SK-N-SH (cell line): Measurements from ENCODE around the gene PCK2. TPM values are rescaled to one million over a fixed set of nuclear protein-coding genes. Genes with fewer than 3 reads are reported as not detected.

Source experiments
- CTCF ChIA-PET: fragments of 300-600, 350-600 bp; formaldehyde crosslinking; extraction: SDS; loops from one replicate; lab custom pipeline; 2021; lab: Yijun Ruan, JAX
- POLR2A ChIA-PET: fragments of 350-600 bp; sonication (Branson Sonifier 250); formaldehyde crosslinking; extraction: SDS; loops from one replicate; lab custom pipeline; 2020; ENCODE audit warnings: antibody characterized with exemption, inconsistent platforms; lab: Yijun Ruan, JAX
- DNase-seq: peaks from one replicate; pipeline ENCODE4 v3.0.0; 2012
- H2AFZ ChIP-seq: fragments of 200-600 bp; sonication (generic); 2 replicates; pipeline ENCODE4 v1.8.1; 2016; ENCODE audit warnings: antibody characterized with exemption, mild to moderate bottlenecking, low read depth
- H3F3A ChIP-seq: fragments of 200-600 bp; sonication (generic); replicated peaks from 2 replicates; pipeline ENCODE3; 2016; ENCODE audit warnings: antibody characterized with exemption, mild to moderate bottlenecking; ENCODE audit not compliant: insufficient read depth
- H3K27ac ChIP-seq, 2 experiments: fragments of 200-500 bp in 1 of 2; fragments of 200-600 bp in 1 of 2; sonication (Bioruptor generic) in 1 of 2; sonication (generic), shearing (Covaris generic) in 1 of 2; 2 replicates each; pipeline versions ENCODE4 v1.5.1 to v1.6.1; 2014 to 2016; ENCODE audit warnings: low read depth in 2 of 2, inconsistent platforms in 1 of 2, low read length in 1 of 2, mild to moderate bottlenecking in 1 of 2, mixed read lengths in 1 of 2
- H3K27me3 ChIP-seq: fragments of 200-600 bp; sonication (generic), shearing (Covaris generic); 2 replicates; pipeline ENCODE4 v1.6.1; 2016; ENCODE audit warnings: mixed run types; ENCODE audit not compliant: insufficient read depth
- H3K36me3 ChIP-seq, 2 experiments: fragments of 200-500 bp in 1 of 2; fragments of 200-600 bp in 1 of 2; sonication (Bioruptor generic) in 1 of 2; sonication (generic) in 1 of 2; replicated peaks in 1 of 2; 2 replicates each; pipeline versions ENCODE3 to v1.5.1; 2014 to 2016; ENCODE audit warnings: low read length in 1 of 2, mild to moderate bottlenecking in 1 of 2; ENCODE audit not compliant: insufficient read depth in 2 of 2, control insufficient read depth in 1 of 2
- H3K4me1 ChIP-seq, 2 experiments: fragments of 200-500 bp in 1 of 2; fragments of 200-600 bp in 1 of 2; sonication (Bioruptor generic) in 1 of 2; sonication (generic), shearing (Covaris generic) in 1 of 2; 2 replicates each; pipeline versions ENCODE4 v1.5.1 to v1.6.1; 2014 to 2016; ENCODE audit warnings: low read depth in 1 of 2, low read length in 1 of 2, mixed run types in 1 of 2; ENCODE audit not compliant: insufficient read depth in 2 of 2, control insufficient read depth in 1 of 2
- H3K4me2 ChIP-seq: fragments of 200-600 bp; sonication (generic), shearing (Covaris generic); 2 replicates; pipeline ENCODE4 v1.6.1; 2017; ENCODE audit warnings: mixed run types
- H3K4me3 ChIP-seq, 2 experiments: fragments of 200-500 bp in 1 of 2; fragments of 200-600 bp in 1 of 2; sonication (Bioruptor generic) in 1 of 2; sonication (generic), shearing (Covaris generic) in 1 of 2; 2 replicates each; pipeline versions ENCODE4 v1.5.1 to v1.8.1; 2014 to 2016; ENCODE audit warnings: low read depth in 2 of 2, inconsistent platforms in 1 of 2, low read length in 1 of 2, mild to moderate bottlenecking in 1 of 2, mixed read lengths in 1 of 2, moderate library complexity in 1 of 2
- H3K79me2 ChIP-seq: fragments of 200-600 bp; sonication (generic); 2 replicates; pipeline ENCODE4 v1.8.1; 2017; ENCODE audit warnings: mild to moderate bottlenecking; ENCODE audit not compliant: insufficient read depth
- H3K9ac ChIP-seq: fragments of 200-600 bp; sonication (generic); 2 replicates; pipeline ENCODE4 v1.6.1; 2017; ENCODE audit warnings: mixed run types
- H3K9me2 ChIP-seq: fragments of 200-600 bp; sonication (generic); 2 replicates; pipeline ENCODE4 v1.6.1; 2017; ENCODE audit warnings: mixed run types
- H3K9me3 ChIP-seq: fragments of 200-600 bp; sonication (generic); 2 replicates; pipeline ENCODE4 v1.6.1; 2017; ENCODE audit warnings: mixed run types, mild to moderate bottlenecking, moderate library complexity
- H4K20me1 ChIP-seq: fragments of 200-600 bp; sonication (generic); 2 replicates; pipeline ENCODE4 v1.6.1; 2017; ENCODE audit warnings: mild to moderate bottlenecking, mixed run types; ENCODE audit not compliant: insufficient read depth
- CHD2 ChIP-seq: fragments of 150-350 bp; IDR thresholded peaks from 2 replicates; pipeline ENCODE4 v1.6.1; 2018; ENCODE audit warnings: low read length; ENCODE audit not compliant: partially characterized antibody
- EZH2phosphoT487 ChIP-seq: fragments of 200-600 bp; sonication (generic); IDR thresholded peaks from 2 replicates; pipeline ENCODE4 v1.6.1; 2017; ENCODE audit warnings: low read depth, mixed run types, mild to moderate bottlenecking, antibody characterized with exemption, moderate library complexity, borderline replicate concordance
- FOSL2 ChIP-seq: IDR thresholded peaks from 2 replicates; pipeline ENCODE4 v1.4.0; 2012; ENCODE audit warnings: low read depth, mild to moderate bottlenecking, moderate library complexity, borderline replicate concordance
- GABPA ChIP-seq: IDR thresholded peaks from 2 replicates; pipeline ENCODE4 v1.4.0; 2012; ENCODE audit warnings: low read depth, mild to moderate bottlenecking
- GATA2 ChIP-seq: sonication (generic); formaldehyde crosslinking; IDR thresholded peaks from 2 replicates; pipeline ENCODE4 v1.5.0; 2020; ENCODE audit warnings: mild to moderate bottlenecking, missing genetic modification reagents
- MEF2A ChIP-seq: IDR thresholded peaks from 2 replicates; pipeline ENCODE4 v1.4.0; 2012; ENCODE audit warnings: low read depth, borderline replicate concordance
- NFIC ChIP-seq: IDR thresholded peaks from 2 replicates; pipeline ENCODE4 v1.4.0; 2012; ENCODE audit warnings: borderline replicate concordance
- POLR2AphosphoS5 ChIP-seq: IDR thresholded peaks from 2 replicates; pipeline ENCODE4 v1.6.1; 2012; ENCODE audit warnings: low read depth, low read length
- SIN3A ChIP-seq: IDR thresholded peaks from 2 replicates; pipeline ENCODE4 v1.6.1; 2012; ENCODE audit warnings: low read depth, mild to moderate bottlenecking, low read length, moderate library complexity, borderline replicate concordance
- SMC3 ChIP-seq: IDR thresholded peaks from 2 replicates; pipeline ENCODE4 v1.6.1; 2012; ENCODE audit warnings: low read depth, low read length, improper control_type of control experiment
- TCF12 ChIP-seq: IDR thresholded peaks from 2 replicates; pipeline ENCODE4 v1.4.0; 2012
- TEAD4 ChIP-seq: IDR thresholded peaks from 2 replicates; pipeline ENCODE4 v1.4.0; 2012; ENCODE audit warnings: mild to moderate bottlenecking, borderline replicate concordance; ENCODE audit not compliant: insufficient read depth
- WGBS: methylation state at CpG from one replicate; pipeline ENCODE4 v1.1.6; 2017; ENCODE audit warnings: low lambda C conversion rate; 5-methylcytosine and 5-hydroxymethylcytosine counted together
- polyA plus RNA-seq, 3 experiments: library from polyadenylated mRNA; depleted of rRNA; stranded (reverse); fragments of >200 nt; gene quantifications; 2 replicates each; pipeline ENCODE4 v1.2.3, GENCODE V29; 2012
- TF ChIP-seq, protein P1 (sequence below): IDR thresholded peaks from 2 replicates; pipeline ENCODE4 v1.4.0; 2012; ENCODE audit warnings: low read depth, borderline replicate concordance
- TF ChIP-seq, protein P2 (sequence below): IDR thresholded peaks from 2 replicates; pipeline ENCODE4 v1.4.0; 2012; ENCODE audit warnings: low read depth, borderline replicate concordance
- TF ChIP-seq, protein P3 (sequence below): fragments of 150-350 bp; IDR thresholded peaks from 2 replicates; pipeline ENCODE4 v1.6.1; 2016; ENCODE audit warnings: mild to moderate bottlenecking, low read depth, low read length

Gene PCK2
- polyA plus RNA-seq, 1 of the 3 experiments (the other 2 are of a cell fraction): 16.6 TPM

DNA sequence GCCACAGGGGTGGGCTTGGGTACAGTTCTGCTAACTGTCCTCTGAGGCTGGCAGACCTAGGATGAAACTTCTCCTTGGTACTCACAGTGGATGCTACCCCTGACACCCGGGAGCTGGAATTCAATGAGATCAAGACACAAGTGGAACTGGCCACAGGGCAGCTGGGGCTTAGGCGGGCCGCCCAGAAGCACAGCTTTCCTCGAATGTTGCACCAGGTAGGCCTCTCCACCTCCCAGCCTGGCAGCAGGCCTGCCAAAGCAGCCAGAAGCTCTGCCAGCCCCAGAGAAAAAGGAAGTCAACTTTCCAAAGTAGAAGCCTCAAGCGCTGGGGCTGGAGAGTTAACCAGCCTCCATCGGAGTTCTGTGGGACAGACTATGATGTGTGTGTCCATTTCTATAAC, 23.1 kb downstream of the PCK2 start:
- Histone ChIP-seq H3K9ac (no peak overlapping the region), H3K27me3 (no peaks in the 10 kb centered on the region), H3K9me2 (no peaks in the 10 kb centered on the region), H3K79me2 (peaks cover 6% of the 10 kb centered on the region; the same call in 1 of the 2 replicates), H3K4me1 (peaks cover 10 to 17% of the 10 kb centered on the region in 2 experiments), H3F3A (peaks cover 11% of the 10 kb centered on the region), H3K36me3 (peaks cover 12 to 44% of the 10 kb centered on the region in 2 experiments), H3K27ac (no peak overlapping the region), H2AFZ (no peak overlapping the region), H3K4me2 (no peak overlapping the region), H3K9me3 (no peaks in the 10 kb centered on the region), H3K4me3 (no peak overlapping the region), H4K20me1 (no peaks in the 10 kb centered on the region)
- POLR2A ChIA-PET: interaction anchor here (0.9 kb wide), 1 partner anchor 19 kb away, joined by 5 read pairs; the partner anchor contains the start of gene PSME1
- CTCF ChIA-PET: interaction anchor here (1.1 to 3.8 kb wide), 5 partner anchors 8 to 69 kb away, joined by 3 to 16 read pairs (median 5); partner anchors contain the start of gene IRF9
- DNase-seq: no peak
- 83% methylated on average over 5 of the region's 6 CpGs for WGBS
- no peak for TF ChIP-seq CHD2
- no peak for TF ChIP-seq MEF2A
- no peak for TF ChIP-seq NFIC
- TF ChIP-seq POLR2AphosphoS5: no peak
- no peak for TF ChIP-seq FOSL2
- TF ChIP-seq TCF12: no peak
- TF ChIP-seq, protein P1, sequence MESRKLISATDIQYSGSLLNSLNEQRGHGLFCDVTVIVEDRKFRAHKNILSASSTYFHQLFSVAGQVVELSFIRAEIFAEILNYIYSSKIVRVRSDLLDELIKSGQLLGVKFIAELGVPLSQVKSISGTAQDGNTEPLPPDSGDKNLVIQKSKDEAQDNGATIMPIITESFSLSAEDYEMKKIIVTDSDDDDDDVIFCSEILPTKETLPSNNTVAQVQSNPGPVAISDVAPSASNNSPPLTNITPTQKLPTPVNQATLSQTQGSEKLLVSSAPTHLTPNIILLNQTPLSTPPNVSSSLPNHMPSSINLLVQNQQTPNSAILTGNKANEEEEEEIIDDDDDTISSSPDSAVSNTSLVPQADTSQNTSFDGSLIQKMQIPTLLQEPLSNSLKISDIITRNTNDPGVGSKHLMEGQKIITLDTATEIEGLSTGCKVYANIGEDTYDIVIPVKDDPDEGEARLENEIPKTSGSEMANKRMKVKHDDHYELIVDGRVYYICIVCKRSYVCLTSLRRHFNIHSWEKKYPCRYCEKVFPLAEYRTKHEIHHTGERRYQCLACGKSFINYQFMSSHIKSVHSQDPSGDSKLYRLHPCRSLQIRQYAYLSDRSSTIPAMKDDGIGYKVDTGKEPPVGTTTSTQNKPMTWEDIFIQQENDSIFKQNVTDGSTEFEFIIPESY: no peak
- TF ChIP-seq, protein P2, sequence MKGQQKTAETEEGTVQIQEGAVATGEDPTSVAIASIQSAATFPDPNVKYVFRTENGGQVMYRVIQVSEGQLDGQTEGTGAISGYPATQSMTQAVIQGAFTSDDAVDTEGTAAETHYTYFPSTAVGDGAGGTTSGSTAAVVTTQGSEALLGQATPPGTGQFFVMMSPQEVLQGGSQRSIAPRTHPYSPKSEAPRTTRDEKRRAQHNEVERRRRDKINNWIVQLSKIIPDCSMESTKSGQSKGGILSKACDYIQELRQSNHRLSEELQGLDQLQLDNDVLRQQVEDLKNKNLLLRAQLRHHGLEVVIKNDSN: no peak
- TF ChIP-seq GABPA: no peak
- no peak for TF ChIP-seq SMC3
- TF ChIP-seq, protein P3, sequence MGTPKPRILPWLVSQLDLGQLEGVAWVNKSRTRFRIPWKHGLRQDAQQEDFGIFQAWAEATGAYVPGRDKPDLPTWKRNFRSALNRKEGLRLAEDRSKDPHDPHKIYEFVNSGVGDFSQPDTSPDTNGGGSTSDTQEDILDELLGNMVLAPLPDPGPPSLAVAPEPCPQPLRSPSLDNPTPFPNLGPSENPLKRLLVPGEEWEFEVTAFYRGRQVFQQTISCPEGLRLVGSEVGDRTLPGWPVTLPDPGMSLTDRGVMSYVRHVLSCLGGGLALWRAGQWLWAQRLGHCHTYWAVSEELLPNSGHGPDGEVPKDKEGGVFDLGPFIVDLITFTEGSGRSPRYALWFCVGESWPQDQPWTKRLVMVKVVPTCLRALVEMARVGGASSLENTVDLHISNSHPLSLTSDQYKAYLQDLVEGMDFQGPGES: no peak
- TF ChIP-seq GATA2 (CRISPR knock-in tag): no peak
- TF ChIP-seq TEAD4: no peak
- no peak for TF ChIP-seq EZH2phosphoT487
- TF ChIP-seq SIN3A: no peak
